A673 (cell line): Measurements from ENCODE around the gene KCNQ2. TPM values are rescaled to one million over a fixed set of nuclear protein-coding genes. Genes with fewer than 3 reads are reported as not detected.

ENCODE experiments used
- BruUV-seq: library from RNA; stranded (reverse); fragments of 400-500 nt; replicated peaks from 2 replicates; lab custom pipeline; 2021; lab: Mats Ljungman, UMichigan
- CTCF ChIA-PET: fragments of 300-600 bp; sonication (Branson Sonifier 250); formaldehyde crosslinking; loops from one replicate; lab custom pipeline; 2022; ENCODE audit warnings: antibody characterized with exemption; lab: Charles Lee
- POLR2A ChIA-PET: fragments of 300-600 bp; sonication (Branson Sonifier 250); formaldehyde crosslinking; loops from one replicate; lab custom pipeline; 2022; ENCODE audit warnings: antibody characterized with exemption; ENCODE audit not compliant: low non-redundant PET; lab: Charles Lee
- DNase-seq: peaks from one replicate; pipeline ENCODE4 v3.0.0-alpha.2; 2015; ENCODE audit warnings: low spot score
- H3K27ac ChIP-seq: fragments of 200-600 bp; sonication (generic); 2 replicates; pipeline ENCODE4 v1.5.1; 2016; ENCODE audit warnings: mixed run types, low read depth, mild to moderate bottlenecking, mixed read lengths, antibody characterized with exemption, low read length; ENCODE audit not compliant: poor library complexity, severe bottlenecking
- H3K27me3 ChIP-seq: fragments of 200-600 bp; sonication (generic); replicated peaks from 2 replicates; pipeline ENCODE4 v1.6.1; 2017; ENCODE audit warnings: mixed run types, low read depth, mild to moderate bottlenecking, mixed read lengths, antibody characterized with exemption, low read length; ENCODE audit not compliant: insufficient read depth, poor library complexity
- H3K36me3 ChIP-seq: fragments of 200-600 bp; sonication (generic); 2 replicates; pipeline ENCODE4 v1.6.1; 2016; ENCODE audit warnings: mixed run types, mild to moderate bottlenecking, mixed read lengths, antibody characterized with exemption, low read length; ENCODE audit not compliant: insufficient read depth, poor library complexity, severe bottlenecking
- H3K4me1 ChIP-seq: fragments of 200-600 bp; sonication (generic); 2 replicates; pipeline ENCODE4 v1.6.1; 2017; ENCODE audit warnings: mixed run types, mild to moderate bottlenecking, mixed read lengths, antibody characterized with exemption, low read length; ENCODE audit not compliant: insufficient read depth, poor library complexity, severe bottlenecking
- H3K4me3 ChIP-seq: fragments of 200-600 bp; sonication (generic); 2 replicates; pipeline ENCODE4 v1.5.1; 2016; ENCODE audit warnings: low read depth, mixed run types, mild to moderate bottlenecking, mixed read lengths, low read length; ENCODE audit not compliant: poor library complexity, severe bottlenecking
- H3K9me3 ChIP-seq: fragments of 200-600 bp; sonication (generic); 2 replicates; pipeline ENCODE4 v1.6.1; 2016; ENCODE audit warnings: mixed run types, low read depth, mild to moderate bottlenecking, mixed read lengths, antibody characterized with exemption, low read length; ENCODE audit not compliant: poor library complexity, severe bottlenecking
- EZH2 ChIP-seq: fragments of 200-600 bp; sonication (generic); IDR thresholded peaks from 2 replicates; pipeline ENCODE4 v1.6.1; 2017; ENCODE audit warnings: borderline replicate concordance, low read depth, mild to moderate bottlenecking, mixed read lengths, antibody characterized with exemption, low read length; ENCODE audit not compliant: poor library complexity, severe bottlenecking
- intact Hi-C: fragments of 100-400 bp; cut with micrococcal nuclease; formaldehyde crosslinking; loops from one replicate; pipeline ENCODE4 v1.10.0; 2022; ENCODE audit not compliant: unreplicated experiment
- total RNA-seq: library from RNA; stranded (reverse); gene quantifications from 2 replicates; pipeline ENCODE4 v1.2.3, GENCODE V29; 2021
- TF ChIP-seq, protein P1 (sequence below): fragments of 300-800, 200-600 bp; sonication (generic); conservative IDR thresholded peaks from 2 replicates; pipeline ENCODE4 v1.5.1; 2017; ENCODE audit warnings: low read depth, mild to moderate bottlenecking, antibody characterized with exemption, low read length, moderate library complexity, mixed read lengths

The KCNQ2 gene
- total RNA-seq, 1 experiment from 2014 or later: 6.6 TPM

DNA sequence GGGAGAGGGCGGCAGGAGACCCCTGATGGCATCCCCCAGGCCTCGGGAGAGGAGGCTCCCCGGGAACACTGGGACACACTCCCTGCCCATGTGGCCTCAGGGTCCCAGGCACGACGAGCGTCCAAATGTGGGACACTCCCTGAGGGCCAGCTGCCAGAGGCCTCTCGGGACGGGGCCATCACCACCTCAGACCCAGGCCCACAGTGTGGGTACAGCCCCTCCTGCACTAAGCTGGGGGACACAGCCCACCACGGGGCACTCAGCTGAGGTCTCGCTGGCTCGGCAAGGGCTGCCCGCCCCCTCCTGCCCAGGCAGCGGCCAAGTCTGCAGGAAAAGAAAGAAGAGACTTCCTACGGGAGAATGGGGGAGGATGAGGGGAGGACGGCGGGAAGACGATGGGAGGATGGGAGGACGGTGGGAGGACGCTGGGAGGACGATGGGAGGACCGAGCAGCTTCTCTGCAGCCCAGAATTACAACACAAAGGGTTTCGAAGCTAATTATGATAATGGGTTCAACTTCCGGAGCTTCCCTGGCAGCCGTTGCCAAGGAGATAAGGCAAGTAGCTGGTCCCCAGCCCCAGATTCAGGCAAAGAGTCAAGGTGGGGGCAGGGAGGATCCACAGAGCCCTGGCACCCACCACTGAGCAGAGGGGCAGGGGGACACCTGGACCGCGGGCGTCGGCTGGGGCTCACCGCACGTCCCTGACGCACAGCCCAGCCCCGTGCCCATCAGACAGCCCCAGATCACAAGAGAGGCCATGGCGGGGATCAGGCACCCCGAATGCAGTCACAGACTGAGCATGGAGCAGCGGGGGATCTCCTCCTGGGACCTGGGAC is 17.5 kb downstream of the KCNQ2 start:
- H3K4me3 ChIP-seq: no peak overlapping the region

DNA sequence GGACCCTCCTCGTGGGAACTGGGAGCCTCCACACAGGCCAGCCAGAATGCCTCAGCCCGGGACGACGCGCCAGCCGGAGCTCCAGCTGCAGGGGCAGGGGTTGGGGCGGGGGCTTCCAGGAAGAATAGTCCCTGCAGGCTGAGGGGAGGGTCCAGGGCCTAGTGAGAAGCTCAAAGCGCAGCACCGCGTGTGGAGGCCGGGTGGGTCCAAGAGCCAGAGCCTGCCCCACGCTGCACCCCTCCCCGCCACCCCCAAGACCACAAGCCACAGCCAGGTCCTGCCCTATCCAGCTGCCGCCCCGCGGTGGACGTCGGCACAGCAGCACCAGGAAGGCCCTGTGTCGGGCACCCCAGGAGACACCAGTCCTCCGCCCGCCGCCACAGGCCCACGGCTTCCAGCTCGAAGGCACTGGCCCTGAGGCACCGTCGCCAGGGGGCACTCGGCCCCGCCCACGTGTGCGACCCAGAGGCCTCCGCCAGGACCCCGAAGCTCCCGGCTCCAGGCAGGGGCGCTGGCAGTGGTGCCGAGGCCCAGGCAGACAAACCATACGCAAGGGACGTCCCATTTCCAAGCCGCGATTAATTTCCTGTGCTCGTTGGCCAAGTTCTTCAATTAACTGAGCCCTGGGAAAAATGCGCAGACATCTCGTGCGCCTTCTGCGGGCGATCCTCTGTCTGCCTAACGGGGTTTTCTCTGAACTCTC is 19.5 kb downstream of the KCNQ2 start:
- CTCF ChIA-PET: interaction anchor here (0.7 kb wide), 1 partner anchor 11 kb away, joined by 5 read pairs; no protein-coding TSS in a partner anchor
- no peak for TF ChIP-seq EZH2
- Histone ChIP-seq H3K27ac (no peak overlapping the region), H3K4me1 (peaks cover 36% of the 10 kb centered on the region), H3K27me3 (no peaks in the 10 kb centered on the region), H3K4me3 (no peak overlapping the region), H3K36me3 (no peaks in the 10 kb centered on the region), H3K9me3 (no peaks in the 10 kb centered on the region)
- BruUV-seq: no TSS peak
- POLR2A ChIA-PET: no interaction called here
- intact Hi-C loops: no loop called here
- no peak for DNase-seq

More for the DNA sequence above, 17.5 kb downstream of the KCNQ2 start:
- peaks cover 37% of the 10 kb centered on the region for H3K4me1 ChIP-seq
- no peak overlapping the region for H3K27ac ChIP-seq
- POLR2A ChIA-PET: no interaction called here
- BruUV-seq: no TSS peak
- no peaks in the 10 kb centered on the region for H3K36me3 ChIP-seq
- intact Hi-C loops: no loop called here
- DNase-seq: peak; percentile 89
- no peak for TF ChIP-seq EZH2
- TF ChIP-seq, protein P1, sequence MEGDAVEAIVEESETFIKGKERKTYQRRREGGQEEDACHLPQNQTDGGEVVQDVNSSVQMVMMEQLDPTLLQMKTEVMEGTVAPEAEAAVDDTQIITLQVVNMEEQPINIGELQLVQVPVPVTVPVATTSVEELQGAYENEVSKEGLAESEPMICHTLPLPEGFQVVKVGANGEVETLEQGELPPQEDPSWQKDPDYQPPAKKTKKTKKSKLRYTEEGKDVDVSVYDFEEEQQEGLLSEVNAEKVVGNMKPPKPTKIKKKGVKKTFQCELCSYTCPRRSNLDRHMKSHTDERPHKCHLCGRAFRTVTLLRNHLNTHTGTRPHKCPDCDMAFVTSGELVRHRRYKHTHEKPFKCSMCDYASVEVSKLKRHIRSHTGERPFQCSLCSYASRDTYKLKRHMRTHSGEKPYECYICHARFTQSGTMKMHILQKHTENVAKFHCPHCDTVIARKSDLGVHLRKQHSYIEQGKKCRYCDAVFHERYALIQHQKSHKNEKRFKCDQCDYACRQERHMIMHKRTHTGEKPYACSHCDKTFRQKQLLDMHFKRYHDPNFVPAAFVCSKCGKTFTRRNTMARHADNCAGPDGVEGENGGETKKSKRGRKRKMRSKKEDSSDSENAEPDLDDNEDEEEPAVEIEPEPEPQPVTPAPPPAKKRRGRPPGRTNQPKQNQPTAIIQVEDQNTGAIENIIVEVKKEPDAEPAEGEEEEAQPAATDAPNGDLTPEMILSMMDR: no peak
- H3K9me3 ChIP-seq: no peaks in the 10 kb centered on the region
- CTCF ChIA-PET: no interaction called here
- H3K27me3 ChIP-seq: no peaks in the 10 kb centered on the region

DNA sequence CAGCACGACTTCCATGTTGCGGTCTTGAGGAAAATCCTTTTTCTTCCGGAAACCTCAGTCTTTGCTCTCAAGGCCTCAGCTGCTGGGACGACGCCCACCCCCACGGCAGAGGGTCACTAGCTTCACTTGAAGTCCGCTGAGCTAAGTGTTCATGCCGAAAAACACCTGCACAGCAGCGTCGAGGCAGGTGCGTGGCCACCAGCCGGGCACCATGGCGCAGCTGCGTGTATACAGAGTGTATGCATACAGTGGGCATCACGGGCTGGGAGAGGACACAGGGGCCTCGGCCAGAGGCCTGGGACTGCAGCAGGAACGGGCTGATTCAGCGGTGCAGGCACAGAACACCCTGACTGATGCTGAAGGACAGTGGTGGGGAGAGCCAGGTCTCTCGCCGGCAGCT is 20.1 kb downstream of the KCNQ2 start:
- Histone ChIP-seq H3K27ac (no peak overlapping the region), H3K36me3 (no peaks in the 10 kb centered on the region), H3K4me3 (no peak overlapping the region), H3K27me3 (no peaks in the 10 kb centered on the region), H3K4me1 (peaks cover 30% of the 10 kb centered on the region), H3K9me3 (no peaks in the 10 kb centered on the region)
- DNase-seq: no peak
- TF ChIP-seq EZH2: no peak
- TF ChIP-seq, protein P1: no peak
- intact Hi-C loops: no loop called here
- BruUV-seq: no TSS peak
- ChIA-PET POLR2A (no interaction called here), CTCF (no interaction called here)
